Upper lobe of left lung (tissue), 6 donors: Measurements from ENCODE around the gene VPS35L. TPM values are rescaled to one million over a fixed set of nuclear protein-coding genes. Genes with fewer than 3 reads are reported as not detected.

Experiments used
- ATAC-seq, 2 donors: fragments of 200-7000 bp; cut with Tn5 transposase; one replicate each; pipeline ENCODE4 v1.9.1; 2022; ENCODE audit warnings: mild to moderate bottlenecking in 2 of 2, moderate library complexity in 2 of 2; ENCODE audit not compliant: low FRiP score in 2 of 2
- DNase-seq, 2 donors: peaks; one replicate each; pipeline ENCODE4 v3.0.0-alpha.2; 2019 to 2020
- H3K27ac ChIP-seq, 4 donors: fragments of 200-600 bp; sonication (generic); one replicate each; pipeline ENCODE4 v1.5.1; 2016 to 2019
- H3K27me3 ChIP-seq, 4 donors: fragments of 200-600 bp; sonication (generic); one replicate each; pipeline ENCODE4 v1.5.1; 2017 to 2019
- H3K36me3 ChIP-seq, 4 donors: fragments of 200-600 bp; sonication (generic); one replicate each; pipeline ENCODE4 v1.5.1; 2016 to 2019
- H3K4me1 ChIP-seq, 4 donors: fragments of 200-600 bp; sonication (generic); one replicate each; pipeline ENCODE4 v1.5.1; 2018 to 2019
- H3K4me3 ChIP-seq, 4 donors: fragments of 200-600 bp; sonication (generic); one replicate each; pipeline ENCODE4 v1.5.1; 2017 to 2019; ENCODE audit warnings: mild to moderate bottlenecking in 2 of 4, moderate library complexity in 1 of 4
- H3K9me3 ChIP-seq, 4 donors: fragments of 200-600 bp; sonication (generic); one replicate each; pipeline ENCODE4 v1.5.1; 2018 to 2019
- EP300 ChIP-seq, 4 donors: sonication (generic); formaldehyde crosslinking; IDR thresholded peaks; one replicate each; pipeline ENCODE4 v1.5.1; 2017; ENCODE audit warnings: antibody characterized with exemption in 4 of 4, control low read depth in 2 of 4
- POLR2A ChIP-seq, 4 donors: fragments of 450-650 bp; IDR thresholded peaks; one replicate each; pipeline ENCODE4 v1.5.1; 2016 to 2017; ENCODE audit warnings: antibody characterized with exemption in 4 of 4, mild to moderate bottlenecking in 2 of 4
- POLR2AphosphoS5 ChIP-seq, 2 donors: sonication (generic); formaldehyde crosslinking; IDR thresholded peaks; one replicate each; pipeline ENCODE4 v1.5.1; 2017; ENCODE audit warnings: antibody characterized with exemption in 2 of 2
- WGBS, 2 donors: methylation state at CpG; one replicate each; pipeline ENCODE4 v1.1.5; 2017 to 2018; 5-methylcytosine and 5-hydroxymethylcytosine counted together
- total RNA-seq, 6 donors: library from RNA; depleted of rRNA in 4 of 6; stranded (reverse); fragments of >200 nt in 4 of 6; gene quantifications; one replicate each; pipeline versions ENCODE4 v1.1.0 to v1.2.1, GENCODE V29; 2016 to 2021
- TF ChIP-seq, protein P1 (sequence below), 6 experiments: fragments of 450-650 bp in 4 of 6; fragments of 200-600 bp in 2 of 6; sonication (generic) in 2 of 6; IDR thresholded peaks; one replicate each; pipeline ENCODE4 v1.5.1; 2016 to 2019; ENCODE audit warnings: antibody characterized with exemption in 6 of 6
- donor health status: DM: no; HTN: no; CAD: no; lungs with moderate emphysema.
- donor health status: DM: no; HTN: yes; CAD: no; lungs with severe emphysema.

The VPS35L gene
- total RNA-seq, 6 donors from 2014 or later, result 39.8 to 52.9 (median 45.2) TPM

DNA sequence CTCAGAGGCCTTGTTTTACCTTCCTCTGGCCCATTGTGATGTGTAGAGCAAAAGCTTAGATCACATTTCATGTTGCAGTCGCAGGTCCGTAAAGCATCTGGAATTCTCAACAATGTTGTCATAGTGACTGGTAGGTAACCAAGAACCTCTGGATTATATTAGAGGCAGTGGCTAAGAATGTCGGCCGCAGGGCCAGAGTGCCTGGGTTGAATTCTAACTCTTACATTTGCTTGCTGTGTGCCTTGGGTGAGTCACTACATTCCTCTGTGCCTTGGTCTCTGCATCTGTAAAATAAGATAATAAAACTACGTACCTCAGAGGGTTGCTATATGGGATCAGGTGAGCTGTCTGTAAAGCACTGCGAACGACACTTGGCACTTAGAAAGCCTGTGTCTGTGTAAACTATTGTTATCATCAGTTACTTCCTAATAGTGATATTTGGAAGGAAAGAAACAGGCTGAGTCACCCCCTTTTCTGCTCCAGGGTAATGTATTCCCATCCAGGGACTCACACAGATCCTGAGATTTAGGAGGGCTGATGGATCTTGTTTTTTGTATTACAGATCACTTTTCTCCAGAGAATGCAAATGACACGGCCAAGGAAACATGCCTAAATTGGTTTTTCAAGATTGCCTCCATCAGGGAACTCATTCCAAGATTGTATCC is 52.2 kb downstream of the VPS35L start:
- DNase-seq (no peak), ATAC-seq (no peak)
- Histone ChIP-seq H3K36me3 (peaks cover 8 to 78% (median 33%) of the 10 kb centered on the region in 4 donors), H3K4me1 (no peaks in the 10 kb centered on the region), H3K27me3 (no peaks in the 10 kb centered on the region), H3K9me3 (no peaks in the 10 kb centered on the region), H3K4me3 (no peak overlapping the region), H3K27ac (no peak overlapping the region)
- WGBS, 2 donors, result 96 to 97% methylated on average over 8 of the region's 8 CpGs
- TF ChIP-seq POLR2A (IDR thresholded peaks at IDR 0.05) (no peak), POLR2AphosphoS5 (IDR thresholded peaks at IDR 0.05) (no peak), EP300 (IDR thresholded peaks at IDR 0.05) (no peak)
- TF ChIP-seq, protein P1, sequence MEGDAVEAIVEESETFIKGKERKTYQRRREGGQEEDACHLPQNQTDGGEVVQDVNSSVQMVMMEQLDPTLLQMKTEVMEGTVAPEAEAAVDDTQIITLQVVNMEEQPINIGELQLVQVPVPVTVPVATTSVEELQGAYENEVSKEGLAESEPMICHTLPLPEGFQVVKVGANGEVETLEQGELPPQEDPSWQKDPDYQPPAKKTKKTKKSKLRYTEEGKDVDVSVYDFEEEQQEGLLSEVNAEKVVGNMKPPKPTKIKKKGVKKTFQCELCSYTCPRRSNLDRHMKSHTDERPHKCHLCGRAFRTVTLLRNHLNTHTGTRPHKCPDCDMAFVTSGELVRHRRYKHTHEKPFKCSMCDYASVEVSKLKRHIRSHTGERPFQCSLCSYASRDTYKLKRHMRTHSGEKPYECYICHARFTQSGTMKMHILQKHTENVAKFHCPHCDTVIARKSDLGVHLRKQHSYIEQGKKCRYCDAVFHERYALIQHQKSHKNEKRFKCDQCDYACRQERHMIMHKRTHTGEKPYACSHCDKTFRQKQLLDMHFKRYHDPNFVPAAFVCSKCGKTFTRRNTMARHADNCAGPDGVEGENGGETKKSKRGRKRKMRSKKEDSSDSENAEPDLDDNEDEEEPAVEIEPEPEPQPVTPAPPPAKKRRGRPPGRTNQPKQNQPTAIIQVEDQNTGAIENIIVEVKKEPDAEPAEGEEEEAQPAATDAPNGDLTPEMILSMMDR (IDR thresholded peaks at IDR 0.05), result no peak

DNA sequence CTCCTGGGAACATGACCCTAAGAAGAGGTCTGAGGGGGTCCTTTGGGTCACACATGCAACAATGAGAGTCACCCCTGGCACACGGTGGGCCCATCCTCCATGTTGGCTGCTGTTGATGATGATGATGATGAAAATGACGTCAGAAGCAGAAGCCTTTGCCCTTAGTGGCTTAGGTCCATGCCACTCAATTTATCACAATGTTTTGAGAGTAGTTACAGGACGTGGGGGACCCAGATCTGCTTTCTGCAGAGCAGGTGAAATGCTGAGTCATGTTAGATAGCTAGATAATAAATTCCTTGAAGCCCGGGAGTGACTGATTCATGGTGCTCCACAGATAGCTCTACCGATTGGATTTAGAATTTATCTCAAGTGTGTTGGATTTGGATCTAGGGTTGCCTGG is 53.9 kb downstream of the VPS35L start:
- Histone ChIP-seq H3K27me3 (no peaks in the 10 kb centered on the region), H3K36me3 (peaks cover 10 to 81% (median 40%) of the 10 kb centered on the region in 4 donors), H3K27ac (no peak overlapping the region), H3K4me1 (no peaks in the 10 kb centered on the region), H3K9me3 (no peaks in the 10 kb centered on the region), H3K4me3 (no peak overlapping the region)
- TF ChIP-seq, protein P1 (IDR thresholded peaks at IDR 0.05), result no peak
- no peak for TF ChIP-seq POLR2A (IDR thresholded peaks at IDR 0.05)
- TF ChIP-seq POLR2AphosphoS5 (IDR thresholded peaks at IDR 0.05), result no peak
- TF ChIP-seq EP300 (IDR thresholded peaks at IDR 0.05), result no peak
- DNase-seq (no peak), ATAC-seq (no peak)
- WGBS, 2 donors, result 82 to 91% methylated on average over 5 of the region's 5 CpGs

DNA sequence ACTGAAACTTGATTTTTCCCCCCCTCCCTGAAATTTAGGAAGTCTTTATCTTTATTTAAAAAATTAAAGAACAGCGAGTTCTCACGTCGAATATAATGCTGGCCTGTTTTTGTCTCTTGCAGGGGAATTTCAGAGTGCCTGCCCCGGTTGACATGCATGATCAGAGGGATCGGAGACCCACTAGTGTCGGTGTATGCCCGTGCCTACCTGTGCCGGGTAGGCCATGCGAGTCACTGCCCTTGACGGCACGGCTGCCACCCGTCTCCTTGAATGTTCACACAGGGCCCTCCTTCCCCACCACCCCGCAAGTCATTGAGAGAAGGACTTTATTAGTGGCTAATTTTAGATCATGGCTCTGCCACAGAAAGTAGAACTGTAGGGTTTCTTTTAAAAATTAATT is 54.7 kb downstream of the VPS35L start:
- H3K4me1 ChIP-seq, result no peaks in the 10 kb centered on the region
- no peak overlapping the region for H3K27ac ChIP-seq
- peak in 1 of 2 donors; percentile 50 for DNase-seq
- no peaks in the 10 kb centered on the region for H3K27me3 ChIP-seq
- H3K9me3 ChIP-seq, result no peaks in the 10 kb centered on the region
- peaks cover 10 to 81% (median 41%) of the 10 kb centered on the region in 4 donors for H3K36me3 ChIP-seq
- WGBS, 2 donors, result 98% methylated on average over 12 to 13 of the region's 13 CpGs
- ATAC-seq, result no peak
- no peak overlapping the region for H3K4me3 ChIP-seq
- TF ChIP-seq POLR2AphosphoS5 (IDR thresholded peaks at IDR 0.05), result no peak
- no peak for TF ChIP-seq EP300 (IDR thresholded peaks at IDR 0.05)
- TF ChIP-seq, protein P1 (IDR thresholded peaks at IDR 0.05), result no peak
- no peak for TF ChIP-seq POLR2A (IDR thresholded peaks at IDR 0.05)

DNA sequence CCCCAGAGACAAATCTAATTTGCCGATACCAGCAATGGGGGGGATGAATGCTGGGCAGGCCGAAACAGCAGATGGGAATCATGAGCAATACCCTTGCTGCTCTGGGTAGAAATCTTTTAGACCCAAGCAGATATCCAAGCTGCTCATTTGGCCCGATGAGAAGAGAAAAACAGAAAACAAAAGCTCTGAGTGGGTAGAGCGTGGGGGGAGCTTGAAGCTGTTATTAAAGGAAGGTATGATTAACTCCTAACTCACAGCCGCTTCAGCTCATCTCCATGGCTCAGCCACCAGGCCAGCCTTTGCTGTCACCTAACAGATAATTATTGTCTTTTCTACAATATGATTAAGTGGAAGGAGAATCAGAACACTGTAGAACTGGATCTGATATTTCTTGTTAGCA is 58.3 kb downstream of the VPS35L start:
- no peak overlapping the region for H3K27ac ChIP-seq
- no peak overlapping the region for H3K4me3 ChIP-seq
- DNase-seq (no peak), ATAC-seq (no peak)
- H3K36me3 ChIP-seq, result peaks cover 10 to 80% (median 38%) of the 10 kb centered on the region in 4 donors
- no peaks in the 10 kb centered on the region for H3K27me3 ChIP-seq
- no peaks in the 10 kb centered on the region for H3K4me1 ChIP-seq
- WGBS, 2 donors, result 93 to 95% methylated on average over 5 of the region's 5 CpGs
- no peaks in the 10 kb centered on the region for H3K9me3 ChIP-seq
- TF ChIP-seq, protein P1 (IDR thresholded peaks at IDR 0.05), result no peak
- TF ChIP-seq POLR2A (IDR thresholded peaks at IDR 0.05), result no peak
- TF ChIP-seq POLR2AphosphoS5 (IDR thresholded peaks at IDR 0.05), result no peak
- no peak for TF ChIP-seq EP300 (IDR thresholded peaks at IDR 0.05)

DNA sequence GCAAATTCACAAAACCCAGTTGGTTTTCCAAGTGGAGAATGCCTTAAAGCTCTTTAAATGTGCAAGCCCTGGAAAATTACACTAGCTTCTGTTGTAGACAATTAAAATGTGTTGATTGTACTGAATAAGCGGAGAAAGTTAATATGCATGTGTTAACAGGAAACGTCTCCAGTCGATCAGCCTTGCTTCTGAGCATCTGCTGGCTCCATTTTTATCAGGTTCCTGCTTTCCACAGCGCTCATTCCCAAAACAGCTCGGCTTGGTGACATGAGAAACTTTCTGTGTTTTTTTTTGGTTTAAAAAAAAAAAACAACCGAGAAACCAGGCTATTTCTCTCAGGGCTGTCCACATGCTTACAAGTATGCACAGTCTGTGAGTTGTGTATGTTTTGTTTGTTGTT is 60.7 kb downstream of the VPS35L start:
- DNase-seq (no peak), ATAC-seq (no peak)
- H3K36me3 ChIP-seq, result peaks cover 7 to 67% (median 29%) of the 10 kb centered on the region in 4 donors
- TF ChIP-seq EP300 (IDR thresholded peaks at IDR 0.05) (no peak), POLR2AphosphoS5 (IDR thresholded peaks at IDR 0.05) (no peak), POLR2A (IDR thresholded peaks at IDR 0.05) (no peak)
- TF ChIP-seq, protein P1 (IDR thresholded peaks at IDR 0.05), result no peak
- H3K9me3 ChIP-seq, result no peaks in the 10 kb centered on the region
- H3K4me1 ChIP-seq, result no peaks in the 10 kb centered on the region
- no peak overlapping the region for H3K4me3 ChIP-seq
- H3K27me3 ChIP-seq, result no peaks in the 10 kb centered on the region
- no peak overlapping the region for H3K27ac ChIP-seq
- WGBS, 2 donors, result 91 to 92% methylated on average over 6 of the region's 6 CpGs
